GM20431 (cell line): Measurements from ENCODE around the gene NEMF.
"Not testable (repeated sequence)": the region's sequence is repeated elsewhere in the genome, so short reads cannot be mapped to it uniquely, and the experiment has no call there.

Experiments
- in situ Hi-C: fragments of 300-500 bp; cut with MseI, MboI; formaldehyde crosslinking; loops from one replicate; pipeline ENCODE4 v1.15.0; 2020; ENCODE audit warnings: low sequenced_read_pairs; ENCODE audit not compliant: unreplicated experiment

The NEMF gene

GRCh38 chr14:49767270-49767570 lies 85.4 kb downstream of the NEMF start:
- in situ Hi-C loops = no loop called here

- in situ Hi-C loops = no loop called here
Measured at GRCh38 chr14:49766839-49767238, 85.7 kb downstream of the NEMF start.

GRCh38 chr14:49761839-49762551 lies 90.6 kb downstream of the NEMF start:
- in situ Hi-C loops = no loop called here

DNA sequence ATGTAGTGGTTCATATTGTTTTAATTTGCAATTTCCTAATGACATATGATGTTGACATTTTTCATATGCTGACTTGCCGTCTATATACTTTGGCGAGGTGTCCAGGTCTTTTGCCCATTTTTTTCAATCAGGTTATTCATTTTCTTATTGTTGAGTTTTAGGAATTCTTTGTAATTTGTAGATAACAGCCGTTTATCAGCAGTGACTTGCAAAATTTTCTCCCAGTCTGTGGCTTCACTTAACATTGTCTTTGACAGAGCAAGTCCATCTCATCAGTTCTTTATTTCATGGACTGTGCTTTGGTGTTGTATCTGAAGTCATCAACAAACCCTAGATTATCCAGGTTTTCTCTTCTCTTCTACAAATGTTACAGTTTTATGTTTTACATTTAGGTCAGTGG lies 97.2 kb downstream of the NEMF start:
- in situ Hi-C loops = no loop called here

GRCh38 chr14:49754570-49755097 lies 98.0 kb downstream of the NEMF start:
- in situ Hi-C loops = no loop called here

- in situ Hi-C loops = not testable (repeated sequence)
Measured at GRCh38 chr14:49746476-49746875, 106.1 kb downstream of the NEMF start.

DNA sequence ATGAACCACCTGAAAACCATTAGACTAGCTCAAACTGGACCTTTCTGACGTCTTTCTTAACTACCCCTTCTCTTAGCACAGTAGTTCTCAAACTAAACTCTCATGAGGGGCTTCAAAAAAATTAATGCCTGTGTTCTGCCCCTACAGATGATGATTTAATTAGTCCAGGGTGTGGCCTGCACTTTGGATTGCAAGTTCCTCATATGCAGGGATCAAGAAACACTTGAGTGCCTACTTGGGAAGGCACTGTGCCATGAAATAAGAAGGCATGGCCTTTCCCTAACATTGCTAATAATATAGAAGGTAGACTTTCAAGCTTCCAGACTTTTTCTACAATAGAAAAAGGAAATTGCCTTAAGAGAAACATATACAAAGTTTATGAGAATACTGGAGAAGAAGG lies 107.4 kb downstream of the NEMF start:
- in situ Hi-C loops = no loop called here

DNA sequence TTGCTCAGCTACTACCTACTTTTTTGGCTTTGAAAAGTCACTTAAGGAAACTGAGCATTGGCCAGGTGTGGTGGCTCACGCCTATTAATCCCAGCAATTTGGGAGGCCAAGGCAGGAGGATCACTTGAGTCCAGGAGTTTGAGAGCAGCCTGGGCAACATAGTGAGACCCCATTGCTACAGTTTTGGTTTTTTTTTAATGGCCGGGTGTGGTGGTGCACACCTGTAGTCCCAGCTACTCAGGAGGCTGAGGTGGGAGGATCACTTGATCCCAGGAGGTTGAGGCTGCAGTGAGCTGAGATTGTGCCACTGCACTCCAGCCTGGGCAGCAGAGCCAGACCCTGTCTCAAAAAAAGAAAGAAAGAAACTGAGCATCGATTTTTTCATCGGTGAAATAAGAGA lies 116.9 kb downstream of the NEMF start:
- in situ Hi-C loops = not testable (repeated sequence)

DNA sequence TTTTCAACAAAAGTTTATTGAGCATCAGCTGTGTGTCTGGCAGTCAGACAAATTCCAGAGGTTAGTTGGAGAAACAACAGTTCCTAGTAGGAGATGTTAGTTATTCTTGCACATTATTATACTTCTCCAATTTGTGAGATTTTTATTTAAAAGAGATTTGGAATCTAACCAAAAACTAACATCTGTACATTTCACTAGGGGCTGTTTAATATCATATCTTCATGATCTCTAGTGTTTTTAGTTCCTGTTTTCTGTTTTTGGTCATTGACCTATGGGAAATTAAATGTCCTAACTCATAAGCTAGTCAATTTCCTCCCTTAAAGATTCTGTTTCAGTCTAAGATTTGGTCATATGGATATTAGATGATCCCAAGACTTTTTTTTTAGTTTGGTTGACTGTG lies 118.8 kb downstream of the NEMF start:
- in situ Hi-C loops = no loop called here

DNA sequence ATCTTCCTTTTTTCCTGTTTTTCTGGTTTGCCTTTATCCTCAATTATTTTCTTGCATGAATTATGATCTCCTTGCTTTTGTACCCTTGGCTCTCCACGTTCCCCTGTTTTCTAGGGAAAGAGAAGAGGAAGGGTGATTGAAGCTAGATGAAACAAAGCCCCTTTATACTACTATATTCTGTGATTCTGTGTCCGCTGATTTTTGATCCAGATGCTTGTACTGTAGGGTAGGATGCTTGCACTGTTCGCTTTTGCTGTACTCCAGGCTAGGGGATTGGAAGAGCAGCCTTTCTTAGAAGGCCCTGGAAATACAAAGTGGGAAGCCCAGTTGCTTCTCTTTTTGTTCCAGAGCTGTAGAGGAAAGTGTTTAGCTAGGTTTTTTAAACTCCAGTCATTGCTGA lies 119.7 kb downstream of the NEMF start:
- in situ Hi-C loops = no loop called here
